Renal cortical epithelial cell (primary cell): Measurements from ENCODE around the gene PXMP2. TPM values are rescaled to one million over a fixed set of nuclear protein-coding genes. Genes with fewer than 3 reads are reported as not detected.
"Not testable (repeated sequence)": the region's sequence is repeated elsewhere in the genome, so short reads cannot be mapped to it uniquely, and the experiment has no call there.

ENCODE experiments used
- DNase-seq: peaks from one replicate; pipeline ENCODE4 v3.0.0-alpha.2; 2011; ENCODE audit warnings: low read depth
- total RNA-seq: library from RNA; depleted of rRNA; stranded (reverse); fragments of >200 nt; gene quantifications from 2 replicates; pipeline ENCODE4 v1.2.3, GENCODE V29; 2014

PXMP2 gene
- total RNA-seq, 1 donor from 2014 or later = 10.5 TPM

DNA sequence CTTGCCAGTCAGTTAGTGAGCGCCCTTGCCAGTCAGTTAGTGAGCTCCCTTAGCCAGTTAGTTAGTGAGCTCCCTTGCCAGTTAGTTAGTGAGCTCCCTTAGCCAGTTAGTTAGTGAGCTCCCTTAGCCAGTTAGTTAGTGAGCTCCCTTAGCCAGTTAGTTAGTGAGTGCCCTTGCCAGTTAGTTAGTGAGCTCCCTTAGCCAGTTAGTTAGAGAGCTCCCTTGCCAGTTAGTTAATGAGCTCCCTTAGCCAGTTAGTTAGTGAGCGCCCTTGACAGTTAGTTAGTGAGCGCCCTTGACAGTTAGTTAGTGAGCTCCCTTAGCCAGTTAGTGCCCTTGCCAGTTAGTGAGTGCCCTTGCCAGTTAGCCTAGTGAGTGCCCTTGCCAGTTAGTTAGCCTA lies 7.5 kb downstream of the PXMP2 start:
- DNase-seq = not testable (repeated sequence)

DNA sequence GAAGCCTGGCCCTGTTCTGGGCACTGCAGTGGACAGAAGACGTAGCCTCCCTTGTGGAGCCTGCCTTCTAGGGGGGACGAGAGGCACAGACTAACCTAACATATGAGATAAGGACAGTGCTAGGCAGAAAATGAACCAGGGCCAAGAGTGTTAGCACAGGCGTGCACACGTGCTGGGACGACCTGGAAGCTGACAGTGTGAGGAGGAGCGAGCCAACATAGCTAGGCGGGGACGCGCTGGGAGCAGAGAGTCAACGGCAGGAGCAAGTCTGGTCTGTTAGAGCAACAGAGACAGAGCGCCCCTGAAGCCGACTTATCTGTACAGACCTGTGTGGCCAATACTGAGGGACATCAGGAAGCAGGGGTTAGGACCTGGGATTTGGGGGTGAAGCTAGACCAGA lies 8.0 kb downstream of the PXMP2 start:
- DNase-seq = no peak

- DNase-seq = no peak
Measured at GRCh38 chr12:132698341-132698740, 11.0 kb downstream of the PXMP2 start.

GRCh38 chr12:132700212-132700822 lies 12.9 kb downstream of the PXMP2 start:
- DNase-seq = peak; percentile 51

- DNase-seq = no peak
Measured at GRCh38 chr12:132702640-132703039, 15.3 kb downstream of the PXMP2 start.

DNA sequence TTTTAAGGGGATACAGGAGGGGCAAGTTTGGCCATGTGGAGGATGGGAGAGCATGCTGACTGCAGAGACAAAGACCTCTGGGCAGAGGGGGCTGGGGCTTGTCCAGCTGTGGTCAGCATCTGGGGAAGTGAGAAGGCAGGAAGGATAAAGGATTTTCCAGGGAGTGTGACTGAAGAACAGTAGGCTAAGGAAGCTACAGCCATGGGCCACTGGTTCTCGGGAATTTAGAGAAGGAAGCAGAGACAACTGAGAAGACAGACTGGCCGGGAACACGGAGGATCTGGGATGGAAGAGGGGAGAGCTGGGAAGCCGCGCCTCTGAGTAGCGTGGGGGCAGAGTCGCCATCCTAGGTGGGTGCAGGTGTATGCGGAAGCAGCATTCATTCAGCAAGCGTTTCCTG lies 16.3 kb downstream of the PXMP2 start:
- DNase-seq = no peak

GRCh38 chr12:132707241-132707640 lies 19.9 kb downstream of the PXMP2 start:
- no peak for DNase-seq

DNA sequence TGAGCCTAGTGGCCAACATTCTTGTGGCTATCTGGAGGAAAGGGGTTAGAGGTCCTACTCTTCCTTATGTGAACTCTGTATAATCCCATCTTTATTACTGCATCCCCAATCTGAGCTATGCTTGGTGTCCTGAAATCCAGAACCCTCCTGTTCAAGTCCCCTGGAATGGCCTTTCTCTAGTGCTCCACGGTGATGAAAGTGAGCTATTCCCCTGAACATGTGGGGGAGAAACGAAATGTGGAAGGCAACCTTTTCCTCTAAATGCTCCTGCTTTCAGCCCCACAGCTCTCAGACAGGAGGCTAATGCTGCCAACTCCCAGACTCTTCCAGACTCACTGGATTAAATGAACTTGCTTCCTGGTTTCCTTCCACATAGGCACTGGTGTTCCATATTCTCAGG lies 20.8 kb downstream of the PXMP2 start:
- DNase-seq = no peak

- no peak for DNase-seq
Measured at GRCh38 chr12:132710043-132710404, 22.6 kb downstream of the PXMP2 start.

- DNase-seq = peak; percentile 68
Measured at GRCh38 chr12:132710405-132711079, 23.2 kb downstream of the PXMP2 start, which contains the start of gene PGAM5. PGAM5 (plus strand) TSS chr12:132710842; CDS start chr12:132710877, 35 bp downstream.

DNA sequence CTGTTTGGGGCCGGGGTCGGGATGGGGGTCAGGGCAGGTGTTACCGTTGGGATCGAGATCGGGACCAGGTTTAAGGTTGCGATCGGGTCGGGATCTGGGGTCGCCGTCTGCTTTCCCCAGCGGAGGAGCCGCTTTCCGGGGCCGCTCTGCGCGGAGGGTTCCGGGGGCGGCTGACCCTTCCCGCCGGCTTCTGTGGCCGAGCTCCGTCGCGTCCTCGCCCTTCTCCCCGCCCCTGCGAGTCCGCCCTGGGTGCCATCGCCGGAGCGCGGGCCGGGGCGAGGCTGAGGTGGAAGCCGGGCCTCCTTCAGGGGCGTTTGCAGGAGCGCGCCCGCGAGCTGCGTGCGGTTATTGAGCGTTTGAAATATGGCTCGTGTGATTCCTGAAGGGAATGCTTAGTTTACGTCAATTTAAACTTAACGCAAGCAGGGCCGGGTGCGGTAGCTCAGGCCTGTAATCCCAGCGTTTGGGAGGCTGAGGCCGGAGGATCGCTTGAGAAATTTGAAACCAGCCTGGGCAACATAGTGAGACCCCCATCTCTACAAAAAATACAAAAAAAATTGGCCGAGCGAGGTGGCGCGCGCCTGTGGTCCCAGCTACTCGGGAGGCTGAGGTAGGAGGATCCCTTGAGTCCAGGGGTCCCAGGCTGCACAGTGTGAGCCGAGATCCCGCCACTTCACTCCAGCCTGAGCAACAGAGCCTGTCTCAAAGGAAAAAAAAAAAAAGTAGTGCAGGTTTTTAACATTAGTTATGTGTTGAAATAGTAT lies 23.9 kb downstream of the PXMP2 start:
- DNase-seq = no peak

DNA sequence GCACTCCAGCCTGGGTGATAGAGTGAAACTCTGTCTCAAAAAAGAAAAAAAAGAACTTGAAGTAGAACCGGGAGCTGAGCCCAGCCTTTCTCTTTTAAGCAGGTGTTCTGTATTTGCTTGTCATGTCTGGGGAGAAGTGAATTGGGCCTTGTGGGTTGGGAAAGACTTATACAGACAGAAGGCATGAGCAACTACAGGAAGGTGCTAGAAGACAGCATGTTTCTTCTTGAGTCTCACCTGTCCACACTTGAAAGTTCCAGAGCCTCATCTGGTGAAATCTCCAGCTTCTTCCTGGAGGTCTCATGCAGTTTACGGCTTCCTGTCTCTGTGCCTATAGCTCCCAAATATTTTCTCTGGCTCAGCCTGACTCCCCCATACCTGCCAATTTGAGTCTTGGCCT lies 25.7 kb downstream of the PXMP2 start:
- DNase-seq = no peak

GRCh38 chr12:132715874-132716273 lies 28.5 kb downstream of the PXMP2 start:
- DNase-seq = no peak

DNA sequence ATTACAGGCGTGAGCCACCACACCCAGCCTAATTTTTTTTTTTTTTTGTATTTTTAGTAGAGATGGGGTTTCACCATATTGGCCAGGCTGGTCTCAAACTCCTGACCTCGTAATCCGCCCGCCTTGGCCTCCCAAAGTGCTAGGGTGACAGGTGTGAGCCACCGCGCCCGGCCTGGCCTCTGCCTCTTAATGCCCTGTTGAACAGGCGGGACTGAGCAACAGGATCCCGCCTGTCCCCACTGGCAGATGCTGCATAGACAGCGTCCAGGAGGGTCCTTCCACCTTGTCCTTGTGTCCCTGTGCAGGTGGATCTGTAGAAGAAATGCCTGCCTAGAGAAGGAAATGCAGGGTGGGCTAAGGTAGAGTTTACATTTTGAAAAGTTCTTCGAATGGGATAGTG lies 29.0 kb downstream of the PXMP2 start:
- no peak for DNase-seq

DNA sequence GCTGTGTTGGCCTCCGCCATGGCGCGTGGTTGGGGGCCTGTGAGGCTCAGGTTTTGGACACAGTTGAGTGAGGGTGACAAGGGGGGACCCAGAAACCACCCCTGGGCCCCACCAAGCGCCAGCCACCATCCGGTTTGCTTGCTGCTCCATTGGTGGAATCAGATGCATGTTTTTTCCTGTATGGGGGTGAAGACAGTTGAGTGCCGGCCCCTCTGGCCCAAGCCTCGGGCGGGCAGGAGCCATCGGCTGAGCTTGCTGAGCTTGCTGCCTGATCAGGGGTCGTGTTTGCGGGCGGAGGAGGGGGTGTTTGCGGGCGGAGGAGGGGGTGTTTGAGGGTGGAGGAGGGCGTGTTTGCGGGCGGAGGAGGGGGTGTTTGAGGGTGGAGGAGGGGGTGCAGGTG lies 29.6 kb downstream of the PXMP2 start:
- no peak for DNase-seq

GRCh38 chr12:132717531-132718387 lies 30.4 kb downstream of the PXMP2 start:
- no peak for DNase-seq

- no peak for DNase-seq
Measured at GRCh38 chr12:132718644-132719043, 31.3 kb downstream of the PXMP2 start.

DNA sequence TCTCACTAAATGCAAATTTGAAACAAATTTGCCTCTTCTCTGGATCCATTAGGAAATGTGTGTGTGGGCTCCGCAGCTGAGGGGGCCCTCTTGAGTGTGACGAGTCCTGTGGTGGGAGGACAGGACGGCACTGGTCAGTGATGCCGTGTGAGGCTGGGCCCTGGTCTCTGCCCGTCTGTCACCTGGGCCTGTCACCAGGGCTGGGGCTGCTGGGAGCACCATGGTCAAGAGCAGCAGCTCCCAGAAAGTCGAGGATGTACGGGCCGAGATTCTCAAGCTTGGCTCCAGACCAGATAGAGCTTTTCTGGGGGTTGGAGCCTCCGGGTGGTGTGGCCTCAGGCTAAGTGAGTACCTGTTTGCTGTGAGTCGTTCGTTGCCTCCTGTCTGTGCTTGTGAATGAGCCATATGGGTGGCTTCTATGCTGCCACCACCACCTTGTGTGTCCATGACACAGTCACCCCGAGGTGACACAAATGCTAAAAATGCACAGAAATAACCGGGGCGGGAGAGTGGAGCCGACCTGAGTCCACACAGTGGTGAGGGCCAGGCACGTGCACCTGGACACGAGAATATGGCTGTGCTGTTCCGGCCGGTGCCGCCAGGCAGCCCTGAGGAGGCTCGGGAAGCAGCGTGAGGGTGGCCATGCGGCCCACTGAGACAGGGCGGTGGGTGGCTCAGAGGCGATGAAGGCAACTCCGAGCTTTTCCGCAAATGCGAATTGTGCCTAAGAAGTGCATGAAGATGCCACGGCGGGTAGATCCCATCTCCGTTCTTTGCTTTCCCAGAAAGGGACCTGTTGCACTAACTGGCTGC lies 32.0 kb downstream of the PXMP2 start:
- DNase-seq = no peak

- no peak for DNase-seq
Measured at GRCh38 chr12:132719954-132720324, 32.6 kb downstream of the PXMP2 start.

GRCh38 chr12:132720606-132721345 lies 33.4 kb downstream of the PXMP2 start:
- no peak for DNase-seq
